Adrenal gland (tissue), 12 donors: ENCODE measurements around the gene FIGNL2. TPM values are rescaled to one million over a fixed set of nuclear protein-coding genes. Genes with fewer than 3 reads are reported as not detected.

Experiments
- DNase-seq, 7 donors: peaks; one replicate each; pipeline ENCODE4 v3.0.0-alpha.2; 2019 to 2020
- H3K27ac ChIP-seq, 5 donors: fragments of 200-600 bp; sonication (generic) in 4 of 5; 1 replicate in 3 of 5; 2 replicates in 2 of 5; pipeline versions ENCODE4 v1.5.1 to v1.8.0; 2016 to 2020; ENCODE audit warnings: mild to moderate bottlenecking in 1 of 5
- H3K27me3 ChIP-seq: fragments of 200-600 bp; 2 replicates; pipeline ENCODE4 v1.8.0; 2021
- H3K36me3 ChIP-seq, 2 donors: fragments of 200-600 bp; replicated peaks in 1 of 2; 1 replicate in 1 of 2; 2 replicates in 1 of 2; pipeline versions ENCODE4 v1.5.1 to v1.8.0; 2018 to 2022
- H3K4me1 ChIP-seq, 2 donors: fragments of 200-600 bp; replicated peaks in 1 of 2; 1 replicate in 1 of 2; 2 replicates in 1 of 2; pipeline versions ENCODE4 v1.5.1 to v1.8.0; 2018 to 2021
- H3K4me3 ChIP-seq, 4 donors: fragments of 200-600 bp; sonication (generic) in 3 of 4; one replicate each; pipeline ENCODE4 v1.5.1; 2016 to 2018
- H3K9me3 ChIP-seq, 3 donors: fragments of 200-600 bp; sonication (generic) in 1 of 3; replicated peaks in 1 of 3; 1 replicate in 2 of 3; 2 replicates in 1 of 3; pipeline versions ENCODE4 v1.5.1 to v1.8.0; 2016 to 2021
- CTCF ChIP-seq, 6 experiments: fragments of 450-650 bp in 4 of 6; fragments of 200-600 bp in 2 of 6; sonication (generic) in 1 of 6; IDR thresholded peaks; 1 replicate in 5 of 6; 2 replicates in 1 of 6; pipeline versions ENCODE4 v1.5.1 to v1.8.0; 2016 to 2021; ENCODE audit warnings: antibody characterized with exemption in 6 of 6, mild to moderate bottlenecking in 2 of 6, moderate library complexity in 1 of 6
- POLR2A ChIP-seq, 2 donors: fragments of 450-650 bp; IDR thresholded peaks; one replicate each; pipeline ENCODE4 v1.6.1; 2017; ENCODE audit warnings: antibody characterized with exemption in 2 of 2, mild to moderate bottlenecking in 2 of 2, moderate library complexity in 1 of 2
- WGBS, 4 donors: extraction: QIAGEN DNeasy Blood & Tissue Kit in 2 of 4; methylation state at CpG; one replicate each; pipeline versions ENCODE4 v1.1.5 to v1.1.7; 2013 to 2017; 5-methylcytosine and 5-hydroxymethylcytosine counted together
- intact Hi-C, 2 donors: fragments of 100-400 bp; cut with DNase I; formaldehyde crosslinking; loops; one replicate each; pipeline versions ENCODE4 v1.14.1 to v1.15.0; 2022 to 2023
- polyA plus RNA-seq, 3 donors: library from polyadenylated mRNA; stranded (reverse); fragments of 200-250 nt in 2 of 3; fragments of 350-450 nt in 1 of 3; fragmentation: Illumina TruSeq in 1 of 3; extraction: RNeasy Lipid Tissue Mini Kit (QIAGEN cat#74804) in 1 of 3; gene quantifications; one replicate each; pipeline ENCODE4 v1.2.3, GENCODE V29; 2013 to 2014
- total RNA-seq, 9 donors: library from RNA; depleted of rRNA in 4 of 9; stranded (reverse); fragments of >200 nt in 4 of 9; fragments of 120-200 nt in 1 of 9; fragmentation: NEBNext Ultra II Directional in 1 of 9; extraction: Animal tissue kit (Norgen Biotek cat#: 25700) in 1 of 9; gene quantifications; one replicate each; pipeline versions ENCODE4 v1.1.0 to v1.2.4, GENCODE V29; 2013 to 2023
- donor health status: healthy with polysubstance abuse.
- donor health status: Bipolar disorder and iron deficiency.
- donor health status: DM: yes; HTN: yes; CAD: no.
- donor health status: DM: no; HTN: no; CAD: no.
- donor health status: DM: no; HTN: no; CAD: no.
- donor health status: DM: yes; HTN: yes; CAD: no.

The FIGNL2 gene
- total and polyA plus RNA-seq, 12 donors, result 0.04 to 0.32 (median 0.25) TPM; not detected in 1

- TF ChIP-seq POLR2A (IDR thresholded peaks at IDR 0.05) (no peak), CTCF (IDR thresholded peaks at IDR 0.05) (no peak)
- DNase-seq, result no peak
- no peaks in the 10 kb centered on the region for H3K4me1 ChIP-seq
- no peak overlapping the region for H3K4me3 ChIP-seq
- H3K27ac ChIP-seq, result no peak overlapping the region
- WGBS, 4 donors, result 88 to 92% (median 90%) methylated on average over 5 of the region's 5 CpGs
- intact Hi-C loops, result no loop called here
- no peaks in the 10 kb centered on the region for H3K36me3 ChIP-seq
- no peaks in the 10 kb centered on the region for H3K27me3 ChIP-seq
- no peaks in the 10 kb centered on the region for H3K9me3 ChIP-seq
These were observed 68.6 kb downstream of the FIGNL2 start for GRCh38 chr12:51779876-51780275.

GRCh38 chr12:51777973-51778372 lies 70.5 kb downstream of the FIGNL2 start:
- DNase-seq, result no peak
- TF ChIP-seq POLR2A (IDR thresholded peaks at IDR 0.05) (no peak), CTCF (IDR thresholded peaks at IDR 0.05) (no peak)

GRCh38 chr12:51777457-51777856 lies 71.1 kb downstream of the FIGNL2 start:
- Histone ChIP-seq H3K4me3 (no peak overlapping the region), H3K27ac (no peak overlapping the region), H3K36me3 (no peaks in the 10 kb centered on the region), H3K9me3 (no peaks in the 10 kb centered on the region), H3K27me3 (no peaks in the 10 kb centered on the region), H3K4me1 (no peaks in the 10 kb centered on the region)
- TF ChIP-seq CTCF (IDR thresholded peaks at IDR 0.05), result no peak
- TF ChIP-seq POLR2A (IDR thresholded peaks at IDR 0.05), result no peak
- DNase-seq, result no peak
- WGBS, 4 donors, result 54 to 69% (median 57%) methylated on average over 2 of the region's 2 CpGs
- intact Hi-C loops, result no loop called here

More at GRCh38 chr12:51777973-51778372, 70.5 kb downstream of the FIGNL2 start:
- no peaks in the 10 kb centered on the region for H3K36me3 ChIP-seq
- no peaks in the 10 kb centered on the region for H3K9me3 ChIP-seq
- WGBS, 4 donors, result 88 to 96% (median 91%) methylated on average over 3 of the region's 3 CpGs
- H3K27ac ChIP-seq, result no peak overlapping the region
- no peaks in the 10 kb centered on the region for H3K4me1 ChIP-seq
- H3K27me3 ChIP-seq, result no peaks in the 10 kb centered on the region
- H3K4me3 ChIP-seq, result no peak overlapping the region
- intact Hi-C loops, result no loop called here

- Histone ChIP-seq H3K4me1 (no peaks in the 10 kb centered on the region), H3K36me3 (no peaks in the 10 kb centered on the region), H3K27me3 (no peaks in the 10 kb centered on the region), H3K9me3 (no peaks in the 10 kb centered on the region), H3K27ac (no peak overlapping the region), H3K4me3 (no peak overlapping the region)
- no peak for DNase-seq
- TF ChIP-seq CTCF (IDR thresholded peaks at IDR 0.05), result no peak
- no peak for TF ChIP-seq POLR2A (IDR thresholded peaks at IDR 0.05)
- intact Hi-C loops, result no loop called here
- WGBS, 4 donors, result 77 to 82% (median 79%) methylated on average over 2 of the region's 2 CpGs
These were observed 73.6 kb downstream of the FIGNL2 start for GRCh38 chr12:51774933-51775332.
